HCT116 (cell line): ENCODE results near the gene PAK1IP1. TPM values are rescaled to one million over a fixed set of nuclear protein-coding genes. Genes with fewer than 3 reads are reported as not detected.

Source experiments
- ATAC-seq: fragments of 200-7000 bp; cut with Tn5 transposase; 2 replicates; pipeline ENCODE4 v1.9.1; 2020; ENCODE audit warnings: mild to moderate bottlenecking, moderate library complexity
- BruUV-seq: library from RNA; stranded (reverse); fragments of 400-500 nt; replicated peaks from 2 replicates; lab custom pipeline; 2021; lab: Mats Ljungman, UMichigan
- CTCF ChIA-PET: fragments of 300-600 bp; sonication (Branson Sonifier 250); formaldehyde crosslinking; loops from one replicate; lab custom pipeline; 2021; ENCODE audit warnings: antibody characterized with exemption; lab: Charles Lee
- POLR2A ChIA-PET: fragments of 300-600, 350-600 bp; sonication (Branson Sonifier 250); formaldehyde crosslinking; loops from one replicate; lab custom pipeline; 2021; ENCODE audit warnings: antibody characterized with exemption; lab: Charles Lee
- RAD21 ChIA-PET, 2 experiments: fragments of 300-600 bp; sonication (Branson Sonifier 250); formaldehyde crosslinking; loops; one replicate each; lab custom pipeline; 2023; ENCODE audit warnings: low total read pairs in 2 of 2; ENCODE audit not compliant: uncharacterized antibody in 2 of 2, unreplicated experiment in 2 of 2, low non-redundant PET in 1 of 2; lab: Charles Lee
- DNase-seq: peaks from one replicate; pipeline ENCODE4 v3.0.0-alpha.2; 2010; ENCODE audit warnings: low read depth, low spot score
- H2AFZ ChIP-seq: fragments of 200-600 bp; shearing (Covaris generic), sonication (generic); 2 replicates; pipeline ENCODE4 v1.6.1; 2017; ENCODE audit warnings: low read depth, mixed run types, mixed read lengths, antibody characterized with exemption, low read length; ENCODE audit not compliant: poor library complexity, severe bottlenecking
- H3K27ac ChIP-seq: 2 replicates; pipeline ENCODE4 v1.5.1; 2012; ENCODE audit warnings: low read depth, low read length
- H3K27me3 ChIP-seq: fragments of 200-600 bp; sonication (generic); 2 replicates; pipeline ENCODE4 v1.6.1; 2016; ENCODE audit warnings: mixed run types, low read length, mixed read lengths; ENCODE audit not compliant: insufficient read depth
- H3K36me3 ChIP-seq, 2 experiments: fragments of 200-500 bp in 1 of 2; fragments of 200-600 bp in 1 of 2; sonication (Bioruptor generic) in 1 of 2; sonication (generic) in 1 of 2; 2 replicates each; pipeline versions ENCODE4 v1.5.1 to v1.6.1; 2014 to 2016; ENCODE audit warnings: low read length in 2 of 2, inconsistent platforms in 1 of 2, mixed read lengths in 1 of 2, mixed run types in 1 of 2; ENCODE audit not compliant: insufficient read depth in 2 of 2, control insufficient read depth in 1 of 2
- H3K4me1 ChIP-seq, 2 experiments: fragments of 200-600 bp in 1 of 2; sonication (generic) in 1 of 2; 2 replicates each; pipeline versions ENCODE4 v1.5.1 to v1.6.1; 2012 to 2017; ENCODE audit warnings: low read length in 2 of 2, inconsistent platforms in 1 of 2, mild to moderate bottlenecking in 1 of 2, mixed read lengths in 1 of 2, mixed run types in 1 of 2, moderate library complexity in 1 of 2; ENCODE audit not compliant: insufficient read depth in 2 of 2, control insufficient read depth in 1 of 2
- H3K4me2 ChIP-seq: fragments of 200-600 bp; sonication (generic); 2 replicates; pipeline ENCODE4 v1.6.1; 2017; ENCODE audit warnings: mixed run types, low read length, mixed read lengths
- H3K4me3 ChIP-seq, 2 experiments: fragments of 200-600 bp in 1 of 2; sonication (generic) in 1 of 2; replicated peaks in 1 of 2; 2 replicates each; pipeline ENCODE4 v1.5.1; 2011 to 2016; ENCODE audit warnings: low read length in 2 of 2, control low read depth in 1 of 2, low read depth in 1 of 2, mild to moderate bottlenecking in 1 of 2, mixed read lengths in 1 of 2, mixed run types in 1 of 2
- H3K79me2 ChIP-seq: fragments of 200-600 bp; sonication (generic); 2 replicates; pipeline ENCODE4 v1.6.1; 2017; ENCODE audit warnings: mild to moderate bottlenecking, mixed run types, low read length, moderate library complexity, mixed read lengths; ENCODE audit not compliant: insufficient read depth
- H3K9ac ChIP-seq: fragments of 200-600 bp; sonication (generic); 2 replicates; pipeline ENCODE4 v1.6.1; 2016; ENCODE audit warnings: low read length, mixed read lengths
- H3K9me2 ChIP-seq: fragments of 200-600 bp; sonication (generic), shearing (Covaris generic); 2 replicates; pipeline ENCODE4 v1.6.1; 2017; ENCODE audit warnings: mixed run types, mild to moderate bottlenecking, moderate library complexity; ENCODE audit not compliant: insufficient read depth
- H3K9me3 ChIP-seq, 2 experiments: fragments of 200-500 bp in 1 of 2; fragments of 200-600 bp in 1 of 2; sonication (Bioruptor generic) in 1 of 2; sonication (generic) in 1 of 2; 2 replicates each; pipeline ENCODE4 v1.6.1; 2014 to 2017; ENCODE audit warnings: low read length in 2 of 2, mixed read lengths in 2 of 2, inconsistent platforms in 1 of 2, low read depth in 1 of 2, mild to moderate bottlenecking in 1 of 2, mixed run types in 1 of 2, moderate library complexity in 1 of 2; ENCODE audit not compliant: control insufficient read depth in 1 of 2, insufficient read depth in 1 of 2
- H4K20me1 ChIP-seq: fragments of 200-600 bp; sonication (generic), shearing (Covaris generic); 2 replicates; pipeline ENCODE4 v1.6.1; 2017; ENCODE audit warnings: mixed run types, mild to moderate bottlenecking, moderate library complexity; ENCODE audit not compliant: insufficient read depth
- ATF3 ChIP-seq: IDR thresholded peaks from 2 replicates; pipeline ENCODE4 v1.6.1; 2012
- CEBPB ChIP-seq: IDR thresholded peaks from 2 replicates; pipeline ENCODE4 v1.6.1; 2012; ENCODE audit warnings: low read depth
- JUND ChIP-seq: IDR thresholded peaks from 2 replicates; pipeline ENCODE4 v1.6.1; 2012
- REST ChIP-seq: IDR thresholded peaks from 2 replicates; pipeline ENCODE4 v1.6.1; 2012; ENCODE audit warnings: low read depth
- SIN3A ChIP-seq: IDR thresholded peaks from 2 replicates; pipeline ENCODE4 v1.6.1; 2012; ENCODE audit warnings: low read depth
- SP1 ChIP-seq: IDR thresholded peaks from 2 replicates; pipeline ENCODE4 v1.6.1; 2012; ENCODE audit warnings: low read depth
- ZFX ChIP-seq: fragments of 450-650 bp; IDR thresholded peaks from 2 replicates; pipeline ENCODE4 v1.6.1; 2017
- intact Hi-C: fragments of 100-400 bp; cut with micrococcal nuclease; formaldehyde crosslinking; loops from 2 replicates; pipeline ENCODE4 v1.10.0; 2022
- total RNA-seq: library from RNA; stranded (reverse); gene quantifications from one replicate; pipeline ENCODE4 v1.2.1, GENCODE V29; 2021; ENCODE audit not compliant: unreplicated experiment

The PAK1IP1 gene
- total RNA-seq, 1 experiment from 2014 or later: 24.3 TPM

GRCh38 chr6:10719296-10719963 is 24.7 kb downstream of the PAK1IP1 start:
- TF ChIP-seq SIN3A (no peak), JUND (no peak), SP1 (0 out of 2 replicates have a peak, but pooled peaks have one; percentile 9), ZFX (no peak), REST (no peak), CEBPB (no peak), ATF3 (no peak)
- TF ChIP-seq, all 23 proteins: peak for 1
- ATAC-seq (no peak), DNase-seq (no peak)
- H3K9me3 ChIP-seq: peaks cover 0 to 10% of the 10 kb centered on the region in 2 experiments; a peak in 1 of 4 replicates
- no peak overlapping the region for H3K9ac ChIP-seq
- peaks cover 11% of the 10 kb centered on the region for H3K79me2 ChIP-seq
- ChIA-PET CTCF (no interaction called here), POLR2A (no interaction called here), RAD21 (no interaction called here)
- H3K27me3 ChIP-seq: no peaks in the 10 kb centered on the region
- no peaks in the 10 kb centered on the region for H4K20me1 ChIP-seq
- H3K4me3 ChIP-seq: no peak overlapping the region
- H3K27ac ChIP-seq: no peak overlapping the region
- H3K4me1 ChIP-seq: peaks cover 11 to 21% of the 10 kb centered on the region in 2 experiments; a peak in 3 of 4 replicates
- no peaks in the 10 kb centered on the region for H3K9me2 ChIP-seq
- intact Hi-C loops: no loop called here
- no TSS peak for BruUV-seq
- H2AFZ ChIP-seq: no peak overlapping the region
- H3K36me3 ChIP-seq: no peaks in the 10 kb centered on the region
- H3K4me2 ChIP-seq: no peak overlapping the region
